GM21528 (cell line): ENCODE data around the gene NENF.
"Not testable (repeated sequence)": the region's sequence is repeated elsewhere in the genome, so short reads cannot be mapped to it uniquely, and the experiment has no call there.

ENCODE experiments used
- ATAC-seq: cut with Tn5 transposase; IDR thresholded peaks from one replicate; pipeline ENCODE4 v1.9.1; 2021; ENCODE audit warnings: mild to moderate bottlenecking, moderate library complexity; ENCODE audit not compliant: unreplicated experiment, low FRiP score

NENF gene

GRCh38 chr1:212478467-212479025 is 45.8 kb downstream of the NENF start:
- no peak for ATAC-seq

GRCh38 chr1:212479188-212479587 is 46.5 kb downstream of the NENF start:
- ATAC-seq, result no peak

GRCh38 chr1:212480711-212481437 is 48.2 kb downstream of the NENF start:
- ATAC-seq, result not testable (repeated sequence)

GRCh38 chr1:212481438-212481767 is 48.7 kb downstream of the NENF start:
- ATAC-seq, result no peak

GRCh38 chr1:212482006-212482636 is 49.4 kb downstream of the NENF start:
- no peak for ATAC-seq

- no peak for ATAC-seq
These were observed 50.1 kb downstream of the NENF start for GRCh38 chr1:212482637-212483441.

GRCh38 chr1:212484701-212485570 is 52.2 kb downstream of the NENF start:
- no peak for ATAC-seq

GRCh38 chr1:212485571-212485912 is 52.8 kb downstream of the NENF start:
- no peak for ATAC-seq

- ATAC-seq, result no peak
These were observed 53.3 kb downstream of the NENF start for GRCh38 chr1:212485913-212486618.

- ATAC-seq, result no peak
These were observed 53.9 kb downstream of the NENF start for GRCh38 chr1:212486619-212486975.

GRCh38 chr1:212487286-212487685 is 54.6 kb downstream of the NENF start:
- ATAC-seq, result no peak

- ATAC-seq, result no peak
These were observed 55.2 kb downstream of the NENF start for GRCh38 chr1:212487774-212488435.

- ATAC-seq, result no peak
These were observed 55.9 kb downstream of the NENF start for GRCh38 chr1:212488436-212489283.

GRCh38 chr1:212489284-212489859 is 56.7 kb downstream of the NENF start:
- no peak for ATAC-seq

- ATAC-seq, result no peak
These were observed 57.6 kb downstream of the NENF start for GRCh38 chr1:212490276-212490675.

GRCh38 chr1:212491454-212491853 is 58.7 kb downstream of the NENF start:
- no peak for ATAC-seq
